NCI-H1436 (cell line): ENCODE results near the gene PRTFDC1.
"Not testable (repeated sequence)": the region's sequence is repeated elsewhere in the genome, so short reads cannot be mapped to it uniquely, and the experiment has no call there.

Experiments
- DNase-seq: peaks from one replicate; lab custom pipeline; 2025; lab: John Stamatoyannopoulos, UW

Gene PRTFDC1

GRCh38 chr10:24952143-24952706 lies at the start of gene PRTFDC1:
Gene PRTFDC1 (minus strand): TSS chr10:24952606. CDS start chr10:24952575, 31 bp downstream.
- DNase-seq: peak; percentile 55

GRCh38 chr10:24998044-24998443 lies 45.6 kb upstream of the PRTFDC1 start:
- no peak for DNase-seq

- no peak for DNase-seq
Observed at GRCh38 chr10:24995072-24995471, 42.7 kb upstream of the PRTFDC1 start.

DNA sequence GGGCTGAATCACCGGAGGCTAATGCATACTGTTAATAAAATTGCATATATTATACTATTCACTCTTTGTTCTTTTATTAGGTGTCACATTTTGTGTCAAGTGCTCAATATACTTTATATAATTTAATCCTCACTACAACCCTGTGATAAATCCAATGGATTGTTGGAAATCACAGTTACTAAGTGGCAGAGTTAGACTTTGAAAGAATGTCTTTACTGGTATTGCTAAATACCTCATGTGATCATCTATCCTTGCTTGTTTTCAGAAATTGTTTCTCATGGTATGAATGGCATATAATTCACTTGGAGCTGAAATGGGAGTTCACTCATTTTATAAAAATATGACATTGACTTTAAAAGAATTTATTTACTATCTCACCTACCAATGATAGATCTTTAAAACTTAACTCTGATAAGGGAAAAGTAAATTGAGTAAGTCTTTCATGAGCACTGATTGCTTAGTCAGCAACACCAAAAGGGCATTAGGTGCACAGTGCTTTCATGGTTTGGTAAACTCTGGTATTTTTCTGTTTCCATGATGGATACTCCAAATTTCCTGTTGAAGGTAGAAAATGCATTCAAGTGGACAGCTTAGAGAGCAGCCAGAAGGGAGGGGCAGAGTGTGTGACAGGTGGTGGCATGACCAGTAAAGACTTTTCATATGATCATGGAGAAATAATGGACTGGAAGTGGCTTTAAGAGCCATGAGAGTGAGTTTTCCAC lies 41.0 kb upstream of the PRTFDC1 start:
- DNase-seq: no peak

GRCh38 chr10:24992512-24993133 lies 40.2 kb upstream of the PRTFDC1 start:
- DNase-seq: no peak

- DNase-seq: no peak
Observed at GRCh38 chr10:24991298-24991697, 38.9 kb upstream of the PRTFDC1 start.

DNA sequence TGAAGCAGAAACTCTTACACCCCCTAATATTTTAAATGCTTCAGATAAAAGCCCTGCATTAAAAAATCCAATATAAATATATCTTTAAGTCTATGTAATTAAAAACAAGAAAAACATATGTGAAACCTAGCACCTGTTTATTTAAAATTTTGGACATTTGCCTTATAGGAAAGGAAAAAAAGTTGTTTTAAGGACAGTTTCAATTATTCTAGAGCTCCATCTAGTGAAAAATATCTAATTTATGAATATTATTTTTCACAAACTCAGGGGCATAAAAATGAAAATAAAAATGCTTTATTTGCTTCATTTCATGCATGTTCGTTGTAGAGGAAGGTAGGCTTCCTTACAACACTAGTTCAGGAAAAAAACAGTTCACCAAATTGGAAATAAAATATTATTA lies 37.5 kb upstream of the PRTFDC1 start:
- no peak for DNase-seq

DNA sequence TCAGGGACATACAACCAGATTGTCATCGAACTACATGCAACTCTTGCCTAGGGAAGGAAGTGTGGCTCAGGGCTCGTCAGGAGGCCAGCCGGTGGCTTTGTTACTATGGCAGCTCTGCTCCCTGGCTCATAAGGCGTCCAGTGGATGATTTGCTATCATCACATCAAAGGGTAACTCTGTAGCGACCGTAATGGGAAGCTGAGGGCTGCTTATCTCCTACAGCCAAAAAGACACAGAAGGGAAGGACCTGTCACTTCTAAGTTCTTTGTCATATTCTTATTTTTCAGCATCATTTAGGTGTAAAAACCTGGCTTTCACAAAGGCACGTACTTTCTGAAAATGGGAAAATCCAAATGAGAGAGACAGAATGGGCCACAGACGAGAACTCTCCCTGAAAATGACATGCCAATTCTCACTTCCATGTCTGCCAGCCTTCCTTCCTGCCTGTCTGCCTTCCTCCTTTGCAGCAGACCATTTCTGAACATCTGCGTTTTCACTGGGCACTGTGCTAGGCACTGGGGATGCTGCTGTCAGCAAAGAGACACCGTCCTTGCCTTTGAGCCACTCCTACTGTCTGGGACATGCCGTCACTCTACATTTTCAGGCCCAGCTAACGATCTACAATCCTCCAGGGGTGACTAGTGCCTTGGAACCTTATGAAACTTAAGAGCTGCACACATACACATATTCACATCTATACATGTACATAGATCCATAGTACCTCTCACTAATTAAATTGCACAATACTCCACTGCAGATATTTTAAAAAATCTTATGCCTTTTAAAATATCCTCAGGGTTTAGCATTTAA lies 36.6 kb upstream of the PRTFDC1 start:
- no peak for DNase-seq

DNA sequence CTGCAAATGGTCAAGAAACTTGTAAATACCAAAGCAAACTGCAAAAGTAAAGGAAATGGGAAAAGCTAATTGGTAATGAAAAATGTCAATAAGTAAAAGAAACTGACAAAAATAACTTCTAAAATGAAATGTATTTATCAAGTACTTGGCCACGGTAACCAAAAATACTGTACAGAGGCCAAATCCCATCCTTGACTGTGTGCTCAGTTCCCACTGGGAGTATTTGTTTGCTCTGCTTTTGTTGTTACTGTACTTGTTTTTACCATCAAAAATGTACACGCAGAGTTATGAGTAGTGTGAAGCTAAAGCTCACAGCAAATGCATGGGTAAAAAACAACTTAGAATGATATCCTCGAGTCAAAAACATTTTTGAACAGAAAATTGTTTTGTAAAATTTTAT lies 32.5 kb upstream of the PRTFDC1 start:
- DNase-seq: no peak

GRCh38 chr10:24983946-24984345 lies 31.5 kb upstream of the PRTFDC1 start:
- no peak for DNase-seq

GRCh38 chr10:24983130-24983529 lies 30.7 kb upstream of the PRTFDC1 start:
- DNase-seq: no peak

GRCh38 chr10:24982319-24983112 lies 30.1 kb upstream of the PRTFDC1 start:
- no peak for DNase-seq

DNA sequence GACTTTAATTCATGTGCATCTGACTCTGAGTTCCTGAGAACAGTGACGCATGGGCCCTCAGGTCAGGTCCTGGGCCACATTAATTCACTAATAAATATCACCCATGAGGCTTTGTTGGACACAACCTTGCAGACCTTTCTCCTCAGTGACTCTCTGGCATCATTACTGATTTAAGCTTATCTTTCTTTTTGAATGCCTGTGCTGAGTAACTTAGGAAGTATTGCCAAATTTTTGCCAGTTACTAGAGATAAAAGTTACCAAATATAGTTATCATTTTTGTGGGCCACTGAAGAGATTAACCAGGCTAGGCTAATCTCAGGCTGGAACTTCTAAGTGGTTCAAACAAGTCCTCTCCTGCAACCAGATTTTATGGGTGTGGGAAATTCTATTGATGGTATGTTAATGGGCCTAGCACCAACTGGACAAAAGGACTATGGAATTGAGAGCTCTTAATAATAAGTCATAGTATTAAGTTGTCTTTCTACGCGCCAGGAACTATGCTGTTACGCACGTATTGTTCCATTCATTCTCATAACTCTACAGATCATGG lies 28.8 kb upstream of the PRTFDC1 start:
- no peak for DNase-seq

- no peak for DNase-seq
Observed at GRCh38 chr10:24979685-24980084, 27.3 kb upstream of the PRTFDC1 start.

GRCh38 chr10:24974976-24975375 lies 22.6 kb upstream of the PRTFDC1 start:
- DNase-seq: no peak

DNA sequence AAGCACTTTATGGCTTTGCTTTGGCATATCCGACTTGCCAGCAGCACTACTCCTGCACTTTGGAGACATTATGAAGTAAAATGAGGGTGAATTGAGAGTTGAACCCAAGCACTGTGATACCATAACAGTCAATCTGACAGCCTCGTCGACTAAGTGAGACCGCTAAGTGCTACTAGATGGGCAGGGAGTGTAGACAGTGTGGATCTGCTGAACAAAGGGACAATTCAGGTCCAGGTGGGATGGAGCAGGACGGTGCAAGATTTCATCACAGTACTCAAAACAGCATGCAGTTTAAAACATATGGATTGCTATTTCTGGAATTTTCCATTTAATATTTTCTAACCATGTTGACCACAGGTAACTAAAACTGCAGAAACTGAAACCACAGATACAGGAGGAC lies 20.8 kb upstream of the PRTFDC1 start:
- DNase-seq: no peak

- DNase-seq: no peak
Observed at GRCh38 chr10:24971374-24971773, 19.0 kb upstream of the PRTFDC1 start.

- DNase-seq: no peak
Observed at GRCh38 chr10:24969841-24970281, 17.5 kb upstream of the PRTFDC1 start.

GRCh38 chr10:24968951-24969350 lies 16.5 kb upstream of the PRTFDC1 start:
- DNase-seq: not testable (repeated sequence)

GRCh38 chr10:24968349-24968748 lies 15.9 kb upstream of the PRTFDC1 start:
- DNase-seq: no peak

DNA sequence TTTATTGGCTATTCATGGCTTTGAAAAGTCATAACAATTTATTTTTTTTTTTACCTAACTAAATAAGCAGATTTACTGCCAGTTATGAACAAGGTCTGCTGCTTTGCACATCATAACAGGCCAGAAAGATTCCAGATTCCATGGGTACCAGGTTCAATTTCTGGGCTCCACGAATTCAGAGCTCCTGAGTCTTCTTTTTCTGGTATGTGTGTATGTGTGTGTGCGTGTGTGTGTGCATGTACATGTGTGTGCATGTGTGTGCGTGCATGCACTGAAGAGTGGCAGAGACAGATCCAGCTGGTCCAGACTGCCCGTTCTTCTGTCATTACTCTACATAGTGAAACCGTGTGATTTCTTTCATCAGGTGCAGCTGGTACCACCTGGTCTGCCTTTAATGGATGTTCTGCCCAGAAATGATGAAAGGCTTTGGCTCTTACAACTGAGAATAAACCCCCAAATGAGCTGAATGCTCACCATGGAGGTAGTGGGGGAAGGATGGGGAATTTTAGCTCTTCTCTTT lies 14.6 kb upstream of the PRTFDC1 start:
- DNase-seq: no peak
